Skeletal muscle cell (primary cell): ENCODE measurements around the gene MINPP1.
A peak's percentile ranks its signal among the peaks of the same experiment; 100 is the strongest.
"Not testable (repeated sequence)": the region's sequence is repeated elsewhere in the genome, so short reads cannot be mapped to it uniquely, and the experiment has no call there.

Experiments
- DNase-seq: peaks from one replicate; pipeline ENCODE4 v3.0.0-alpha.2; 2010; ENCODE audit warnings: low read depth
- H3K4me3 ChIP-seq: 2 replicates; pipeline ENCODE4 v1.5.1; 2011; ENCODE audit warnings: low read depth, mild to moderate bottlenecking, control low read depth, low read length, moderate library complexity

The MINPP1 gene

GRCh38 chr10:87557409-87557808 is 52.7 kb downstream of the MINPP1 start:
- no peak overlapping the region for H3K4me3 ChIP-seq
- DNase-seq = no peak

DNA sequence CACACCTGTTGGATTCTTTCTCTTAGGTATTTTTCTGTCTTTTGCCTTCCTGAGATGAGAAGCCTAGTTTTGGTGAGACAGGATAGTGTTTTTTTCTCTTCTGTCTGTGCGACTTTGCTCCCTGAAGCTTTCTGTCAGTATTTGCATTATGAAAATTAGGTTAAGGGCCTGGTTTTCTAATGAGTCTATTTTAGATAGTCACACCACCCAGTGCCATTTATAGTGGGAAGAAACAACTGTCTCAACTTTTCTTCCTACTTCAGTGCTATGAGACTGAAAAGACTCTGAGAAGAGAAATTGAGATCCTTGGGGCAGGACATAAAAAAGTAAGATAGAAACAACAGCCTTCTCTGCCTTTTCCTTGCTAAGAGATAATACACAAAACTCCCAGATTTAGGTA is 53.6 kb downstream of the MINPP1 start:
- H3K4me3 ChIP-seq = no peak overlapping the region
- DNase-seq = no peak

DNA sequence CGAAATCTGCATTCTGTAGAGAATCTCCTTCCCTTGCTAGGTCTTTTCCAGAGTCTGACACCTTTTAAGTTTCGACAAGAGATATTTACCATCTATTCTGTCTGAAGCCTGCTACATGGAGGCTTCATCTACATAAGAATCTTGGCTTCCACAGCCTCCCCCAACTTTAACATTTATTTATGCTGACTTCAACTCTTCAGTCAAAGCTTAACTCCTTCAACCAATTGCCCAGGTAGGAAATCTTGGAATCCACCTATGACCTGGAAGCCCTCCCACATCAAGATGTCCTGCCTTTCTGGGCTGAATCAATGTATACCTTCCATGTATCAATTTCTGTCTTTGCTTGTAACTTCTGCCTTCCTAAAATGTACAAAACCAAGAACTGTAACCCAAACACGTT is 54.7 kb downstream of the MINPP1 start:
- no peak for DNase-seq
- H3K4me3 ChIP-seq = no peak overlapping the region

GRCh38 chr10:87560495-87561129 is 55.9 kb downstream of the MINPP1 start:
- no peak for DNase-seq
- no peak overlapping the region for H3K4me3 ChIP-seq

DNA sequence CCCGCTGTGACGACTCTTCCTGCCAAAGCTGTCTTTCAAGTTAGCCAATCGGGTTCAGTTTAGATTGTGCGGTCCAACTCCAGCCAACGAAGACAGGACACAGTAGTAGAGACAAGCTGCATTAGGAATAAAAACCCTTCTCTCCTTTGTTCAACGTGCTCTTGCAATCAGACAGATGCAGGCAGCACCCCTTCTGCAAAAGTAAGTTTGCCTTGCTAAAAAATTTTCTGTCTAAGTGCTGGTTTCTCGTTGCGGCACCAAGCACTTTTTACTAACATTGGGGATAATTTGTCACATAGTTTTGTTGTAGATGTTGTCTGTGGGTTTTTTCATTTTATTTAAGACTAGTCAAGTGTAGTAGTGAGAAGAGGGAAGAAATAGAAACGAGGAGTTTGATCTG is 58.1 kb downstream of the MINPP1 start:
- no peak for DNase-seq

DNA sequence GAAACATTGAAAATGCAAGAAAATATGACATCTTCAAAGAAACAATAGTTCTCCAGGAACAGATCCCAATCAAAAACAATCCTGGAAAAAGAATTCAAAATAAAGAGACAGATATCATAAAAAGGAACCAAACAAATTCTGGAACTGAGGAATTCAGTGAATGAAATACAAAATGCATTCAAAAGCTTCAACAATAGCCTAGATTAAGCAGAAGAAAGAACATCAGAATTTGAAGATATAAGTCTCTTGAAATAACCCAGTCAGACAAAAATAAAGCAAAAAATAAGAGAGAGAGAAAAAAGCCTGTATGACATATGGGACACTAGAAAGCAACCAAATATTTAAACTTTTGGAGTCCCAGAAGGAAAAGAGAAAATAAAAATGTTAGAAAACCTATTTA is 60.3 kb downstream of the MINPP1 start:
- H3K4me3 ChIP-seq = no peak overlapping the region
- DNase-seq = no peak

More for the DNA sequence above, 58.1 kb downstream of the MINPP1 start:
- no peak overlapping the region for H3K4me3 ChIP-seq

GRCh38 chr10:87575851-87576250 is 71.2 kb downstream of the MINPP1 start:
- DNase-seq = no peak

DNA sequence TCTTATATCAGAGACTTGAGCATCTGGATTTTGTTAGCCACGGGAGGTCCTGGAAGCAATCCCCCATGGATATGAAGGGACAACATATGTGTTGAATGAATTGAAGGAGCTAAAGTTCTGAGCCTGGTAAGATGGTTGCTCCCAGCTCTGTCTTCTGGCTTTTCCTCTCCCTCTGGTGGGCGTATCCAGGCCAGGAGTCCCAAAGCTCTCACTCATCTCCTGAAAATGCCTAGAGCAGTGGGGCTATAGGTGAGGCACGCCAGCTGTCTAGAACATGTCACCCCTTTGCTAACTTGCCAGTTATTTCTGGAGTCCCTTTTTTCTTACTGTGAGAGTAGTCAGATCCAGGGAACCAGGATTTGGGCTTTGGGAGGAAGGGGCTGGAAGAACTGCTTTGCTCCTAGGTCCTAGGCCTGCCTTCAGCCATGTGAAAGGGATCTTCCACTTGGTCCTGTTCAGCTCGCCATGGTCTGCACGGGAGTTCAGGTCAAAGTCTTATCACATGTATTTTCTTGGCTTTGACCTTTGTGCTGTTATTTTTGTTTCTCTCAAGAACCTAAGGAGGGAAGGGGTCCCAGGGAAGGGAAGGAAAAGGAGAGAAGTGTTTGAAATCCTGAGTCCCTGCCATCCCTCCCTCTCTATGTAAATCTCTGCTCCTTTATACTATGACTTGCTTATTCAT is 73.6 kb downstream of the MINPP1 start:
- no peak for DNase-seq
- no peak overlapping the region for H3K4me3 ChIP-seq

More at GRCh38 chr10:87575851-87576250, 71.2 kb downstream of the MINPP1 start:
- no peak overlapping the region for H3K4me3 ChIP-seq

GRCh38 chr10:87578842-87579401 is 74.2 kb downstream of the MINPP1 start:
- DNase-seq = no peak
- H3K4me3 ChIP-seq = no peak overlapping the region

DNA sequence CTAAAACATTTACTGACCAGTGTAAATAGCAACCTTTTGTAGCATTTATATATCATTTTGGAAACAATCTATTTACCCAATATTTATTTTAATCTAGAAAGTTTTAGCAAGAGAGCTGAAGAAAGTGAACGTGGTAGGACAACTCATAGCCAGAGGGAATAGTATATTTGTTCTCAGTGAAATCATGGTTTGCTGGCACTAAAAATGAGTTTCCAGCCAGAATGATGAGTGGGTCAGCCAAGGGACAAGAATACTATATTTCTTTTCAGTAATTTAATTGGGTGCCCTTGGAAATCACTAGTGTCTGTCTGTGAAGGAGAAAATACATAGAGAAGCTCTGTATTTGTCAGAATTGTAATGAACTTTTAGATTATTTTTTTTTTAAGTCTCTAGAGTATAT is 74.9 kb downstream of the MINPP1 start:
- no peak for DNase-seq
- H3K4me3 ChIP-seq = no peak overlapping the region

- no peak for DNase-seq
- H3K4me3 ChIP-seq = no peak overlapping the region
Observed at GRCh38 chr10:87580016-87580415, 75.3 kb downstream of the MINPP1 start.

GRCh38 chr10:87585565-87586514 is 81.1 kb downstream of the MINPP1 start:
- H3K4me3 ChIP-seq = no peak overlapping the region
- DNase-seq = peak; percentile 35

DNA sequence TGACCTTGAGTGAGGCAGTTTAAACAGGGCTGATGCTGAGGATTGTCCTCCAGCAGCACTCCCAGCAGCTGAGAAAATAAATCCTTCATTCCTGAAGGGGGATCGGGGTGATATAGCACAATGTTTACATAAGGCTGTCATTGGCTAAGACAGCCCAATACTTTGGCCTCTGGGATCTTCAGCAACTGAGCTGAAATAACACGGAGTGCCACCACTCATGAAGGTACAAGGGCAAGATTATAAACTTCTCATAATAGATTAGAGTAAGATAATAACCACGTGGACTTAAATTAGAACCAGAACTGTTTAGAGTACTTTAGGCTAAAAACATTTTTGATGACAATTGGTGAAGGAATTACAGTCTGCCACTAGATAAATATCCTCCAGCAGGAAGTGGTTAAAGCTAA is 85.0 kb downstream of the MINPP1 start:
- DNase-seq = no peak
- no peak overlapping the region for H3K4me3 ChIP-seq

- H3K4me3 ChIP-seq = no peak overlapping the region
- no peak for DNase-seq
Observed at GRCh38 chr10:87590705-87591588, 86.3 kb downstream of the MINPP1 start.

- DNase-seq = no peak
Observed at GRCh38 chr10:87591589-87591886, 86.8 kb downstream of the MINPP1 start.

GRCh38 chr10:87592920-87593319 is 88.2 kb downstream of the MINPP1 start:
- not testable (repeated sequence) for DNase-seq, H3K4me3 ChIP-seq

More at GRCh38 chr10:87591589-87591886, 86.8 kb downstream of the MINPP1 start:
- no peak overlapping the region for H3K4me3 ChIP-seq

- H3K4me3 ChIP-seq = no peak overlapping the region
Observed at GRCh38 chr10:87593702-87594101, 89.0 kb downstream of the MINPP1 start.

GRCh38 chr10:87594181-87594580 is 89.5 kb downstream of the MINPP1 start:
- no peak for DNase-seq
- H3K4me3 ChIP-seq = no peak overlapping the region

More at GRCh38 chr10:87593702-87594101, 89.0 kb downstream of the MINPP1 start:
- DNase-seq = no peak

DNA sequence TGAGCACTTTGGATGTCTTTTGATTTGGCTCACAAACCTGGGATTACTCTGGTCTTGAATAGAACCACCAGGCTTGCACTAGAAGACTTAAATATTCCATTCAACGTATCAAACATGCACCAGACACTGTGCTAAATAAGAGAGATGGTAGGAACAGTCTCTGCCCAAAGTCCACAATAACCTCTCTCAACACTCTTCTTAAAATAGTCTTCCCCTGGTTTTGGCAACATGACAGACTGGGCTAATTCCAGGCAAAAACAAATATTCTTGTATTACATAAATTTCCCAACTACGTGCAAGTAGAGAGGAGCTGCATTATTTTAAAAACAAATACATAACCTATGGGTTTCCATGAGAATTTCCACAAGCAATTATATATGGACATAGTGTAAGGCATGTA is 90.2 kb downstream of the MINPP1 start:
- no peak for DNase-seq
- H3K4me3 ChIP-seq = no peak overlapping the region
